Activated CD8-positive, alpha-beta memory T cell treated with anti-CD3 and anti-CD28 coated beads for 24 hours (primary cell): Measurements from ENCODE around the gene MYH2.
"Not testable (repeated sequence)": the region's sequence is repeated elsewhere in the genome, so short reads cannot be mapped to it uniquely, and the experiment has no call there.

ENCODE experiments used
- DNase-seq: peaks from one replicate; pipeline ENCODE4 v3.0.0-alpha.2; 2020

MYH2 gene

DNA sequence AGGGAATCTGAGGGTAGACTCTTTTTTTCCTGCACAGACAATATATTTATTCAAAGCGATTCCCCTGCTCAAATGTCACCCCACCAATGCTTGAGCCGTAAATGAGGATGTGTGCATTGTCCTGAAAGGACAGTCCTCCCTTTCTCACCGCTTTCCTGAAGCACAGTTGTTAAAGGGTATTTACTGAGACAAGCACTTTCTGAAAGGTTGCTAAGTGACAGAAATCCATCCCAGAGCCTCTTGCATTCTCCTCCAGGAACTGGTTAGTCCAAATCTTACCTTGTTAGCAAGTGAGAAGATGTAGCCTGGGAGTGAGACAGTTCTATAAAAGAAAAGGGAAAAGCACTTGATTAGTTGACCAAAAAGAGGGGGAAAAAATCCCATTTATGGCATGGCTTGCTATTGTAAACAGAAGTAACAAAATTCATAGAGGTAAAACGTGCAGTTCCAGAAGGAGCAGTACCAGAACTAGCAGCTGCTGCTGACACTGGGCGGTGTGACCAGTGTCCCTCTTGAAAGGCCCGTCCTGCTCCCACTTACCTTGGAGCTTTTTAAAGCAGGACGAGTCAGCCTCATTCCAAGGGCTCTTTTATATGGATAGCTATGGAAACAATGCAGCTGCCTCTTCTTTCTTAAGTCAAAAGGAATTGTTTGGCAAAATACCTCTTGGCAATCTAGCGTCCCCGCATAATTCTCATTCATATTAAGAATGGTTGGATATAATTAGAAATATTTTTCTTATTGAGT lies at the start of gene MYH2:
Gene MYH2, minus strand, starts transcription at position 563 of the 747 bp plus-strand sequence. CDS start 1,738 bp downstream, outside the sequence.
- DNase-seq = no peak

DNA sequence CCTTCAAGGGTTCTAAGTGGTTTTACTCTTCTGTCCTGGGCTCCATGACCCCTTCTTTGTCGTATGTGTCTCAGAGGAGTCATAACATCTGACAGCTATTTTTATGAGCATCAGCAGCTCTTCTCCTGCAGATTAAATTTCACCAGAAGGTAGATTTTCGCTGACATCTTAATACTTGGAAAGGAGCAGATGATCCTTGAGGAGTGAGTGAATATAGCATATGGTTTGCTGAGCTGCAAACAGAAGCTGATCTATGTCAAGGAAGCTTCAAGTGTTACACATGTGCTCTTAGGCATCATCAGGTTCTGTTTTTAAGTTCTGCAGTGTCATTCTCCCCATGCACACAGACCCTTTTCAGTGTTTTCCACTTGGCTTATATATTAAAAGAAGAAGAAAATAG lies 49.2 kb upstream of the MYH2 start:
- DNase-seq = no peak

DNA sequence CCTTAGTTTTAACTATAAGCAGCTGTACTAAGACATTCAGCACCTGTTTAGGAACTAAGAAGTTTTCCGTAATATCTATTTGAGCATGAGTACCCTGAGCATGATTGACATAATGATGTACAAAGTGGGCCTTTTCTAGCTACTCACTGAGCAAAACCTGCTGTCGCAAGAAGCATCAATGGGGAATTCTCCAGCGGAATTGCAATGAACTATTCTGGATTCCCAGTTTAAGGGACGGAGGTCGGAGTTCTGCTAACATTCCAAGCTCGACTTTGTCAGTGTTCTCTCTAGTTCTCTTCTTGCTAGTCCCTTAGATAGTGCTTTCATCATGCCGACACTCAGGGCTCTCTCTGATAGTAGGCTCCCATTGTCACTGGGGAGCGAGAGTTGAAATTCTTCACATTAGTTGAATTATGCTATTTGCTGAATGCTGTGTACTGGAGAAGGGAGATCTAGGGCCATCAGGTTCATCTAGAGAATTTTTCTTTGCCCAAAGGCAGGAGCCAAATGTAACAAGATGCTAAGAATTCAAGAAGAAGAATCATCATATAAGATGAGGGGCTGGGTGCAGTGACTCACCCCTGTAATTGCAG lies 40.2 kb upstream of the MYH2 start:
- DNase-seq = no peak

DNA sequence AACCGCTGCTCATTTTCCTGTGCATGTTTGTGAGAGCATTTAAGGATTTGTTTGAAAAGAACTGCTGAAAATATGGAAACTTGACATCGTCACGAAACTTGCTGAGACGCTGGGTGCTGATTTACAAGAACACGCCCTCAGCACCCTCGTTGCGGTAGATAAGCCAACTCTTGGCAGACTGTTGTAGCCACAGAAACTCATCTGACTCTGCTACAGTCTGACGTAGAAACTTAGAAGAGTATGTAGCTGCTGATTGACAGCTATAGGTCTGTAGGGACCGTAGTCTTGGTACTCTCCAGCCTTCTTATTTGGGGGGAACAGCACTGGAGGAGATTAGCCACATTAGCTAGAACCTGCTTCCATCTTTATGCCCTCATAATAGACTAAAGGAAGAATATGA lies 36.1 kb upstream of the MYH2 start:
- DNase-seq = no peak

DNA sequence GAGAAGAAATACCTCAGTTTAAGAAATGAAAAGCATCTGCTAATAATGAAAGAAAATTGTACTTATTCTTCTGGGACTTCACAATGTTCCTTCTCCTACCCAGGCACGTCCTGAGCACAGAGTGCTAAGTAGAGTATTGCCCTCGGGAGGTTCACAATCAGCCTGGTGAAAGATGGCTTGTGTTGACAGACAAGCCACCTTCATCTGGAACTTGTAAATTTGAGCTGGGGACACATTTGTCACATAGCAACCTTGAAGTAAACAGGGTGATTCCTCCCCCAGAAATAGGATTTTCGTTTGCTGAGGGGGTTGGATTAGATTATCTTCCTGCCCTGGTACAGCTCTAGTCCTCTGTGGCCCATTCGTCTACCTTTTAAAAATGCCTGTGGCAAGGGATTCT lies 34.4 kb upstream of the MYH2 start:
- no peak for DNase-seq

DNA sequence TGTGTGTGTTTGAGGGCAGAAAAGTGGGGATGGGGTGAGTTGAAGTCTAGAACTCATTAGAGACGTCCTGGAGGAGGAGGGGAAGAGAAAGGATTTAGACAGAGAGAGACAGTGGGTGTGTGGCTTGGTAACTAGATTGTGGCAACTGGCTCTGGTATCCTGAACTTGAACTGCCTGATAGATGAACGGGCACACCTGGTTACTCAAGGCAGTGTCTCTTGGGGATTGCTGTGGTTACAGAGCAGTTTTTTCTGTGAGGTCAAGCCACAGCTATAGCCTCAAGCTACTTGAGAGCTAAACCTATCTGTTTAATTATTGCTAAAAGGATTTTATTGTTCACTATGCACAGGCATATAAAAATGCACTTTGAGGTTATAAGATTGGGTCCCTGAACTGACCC lies 29.8 kb upstream of the MYH2 start:
- DNase-seq = no peak

DNA sequence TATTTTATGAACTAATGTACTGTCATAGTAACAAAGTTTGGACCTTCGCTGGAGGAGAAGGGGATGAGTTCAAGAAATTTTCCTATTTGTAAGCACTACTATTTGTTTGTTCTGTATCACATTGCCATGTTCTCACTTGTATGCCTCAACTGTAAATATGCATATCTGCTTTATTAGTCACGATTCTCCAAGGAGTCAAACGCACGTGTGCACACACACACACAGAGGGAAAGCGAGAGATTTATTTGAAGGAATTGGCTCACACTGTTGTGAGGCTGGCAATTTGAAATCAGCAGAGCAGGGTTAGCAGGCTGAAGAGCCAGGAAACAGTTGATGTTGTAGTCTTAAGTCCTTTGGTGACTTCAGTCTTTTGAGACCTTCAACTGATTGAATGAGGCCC lies 24.9 kb upstream of the MYH2 start:
- no peak for DNase-seq

DNA sequence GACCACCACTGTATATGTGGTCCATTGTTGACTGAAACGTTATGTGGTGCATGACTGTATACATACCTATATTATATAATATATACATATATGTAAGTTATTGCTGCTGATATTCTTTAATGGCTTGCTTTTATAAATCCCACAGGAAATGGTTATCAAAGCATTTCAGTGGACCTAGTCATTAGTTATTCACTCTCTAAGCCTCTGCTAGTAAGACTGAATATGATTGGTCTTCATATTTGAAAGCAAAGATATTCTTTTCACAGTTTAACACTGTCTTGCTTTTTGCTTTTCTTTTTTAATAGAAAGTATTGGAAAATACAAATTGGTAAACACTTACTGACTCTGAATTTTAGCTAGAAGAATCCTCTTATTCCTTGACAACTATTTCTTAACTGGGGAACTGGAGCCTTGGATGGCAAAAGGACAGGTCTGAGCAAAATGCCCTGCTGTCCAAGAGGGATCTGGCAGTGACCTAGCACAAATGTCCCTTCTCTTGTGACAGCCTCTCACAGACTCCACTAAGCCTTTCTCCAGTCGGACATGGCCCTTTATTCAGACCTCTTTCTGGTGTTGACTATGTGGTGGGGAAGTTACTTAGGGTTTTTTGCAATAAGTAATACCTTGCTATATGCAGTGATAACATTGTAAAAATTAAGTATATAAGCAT lies 14.7 kb upstream of the MYH2 start:
- no peak for DNase-seq

DNA sequence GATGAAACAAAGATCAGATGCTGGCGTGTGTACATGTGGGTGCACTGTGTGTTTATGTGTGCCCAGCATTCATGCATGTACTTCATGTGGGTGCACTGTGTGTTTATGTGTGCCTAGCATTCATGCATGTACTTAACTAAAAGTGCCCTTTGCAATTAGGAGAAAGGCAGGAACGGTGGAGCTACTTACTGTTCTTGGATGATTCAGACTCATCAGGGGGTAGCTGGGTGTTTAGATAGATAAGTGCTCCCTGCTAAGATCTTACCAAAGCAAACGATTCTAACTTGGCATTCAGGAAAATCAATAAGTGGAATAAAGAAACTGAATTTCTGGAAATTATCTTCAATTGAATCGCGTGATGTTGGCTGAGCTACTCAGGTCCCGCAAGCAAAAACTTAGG lies 8.6 kb upstream of the MYH2 start:
- DNase-seq = no peak

DNA sequence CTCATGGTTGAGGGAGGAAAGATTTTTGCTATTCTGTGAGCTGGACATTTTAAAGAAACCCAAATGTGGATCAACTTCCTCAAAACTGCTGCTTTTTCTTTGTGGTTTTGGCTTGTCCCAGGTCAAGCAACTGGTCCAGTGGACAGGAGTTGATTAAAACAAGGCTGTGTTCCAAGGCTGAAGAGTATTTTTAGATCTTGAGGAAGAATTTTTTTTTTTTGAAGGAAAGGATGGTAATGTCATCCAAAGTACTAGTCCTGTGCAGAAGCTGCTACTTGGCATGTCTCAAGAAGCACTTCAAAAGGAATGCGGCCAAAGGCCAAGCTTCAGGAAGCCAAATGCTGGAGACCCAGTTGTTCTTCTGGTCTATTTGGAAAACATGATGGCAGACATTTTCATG lies 8.0 kb upstream of the MYH2 start:
- DNase-seq = no peak

DNA sequence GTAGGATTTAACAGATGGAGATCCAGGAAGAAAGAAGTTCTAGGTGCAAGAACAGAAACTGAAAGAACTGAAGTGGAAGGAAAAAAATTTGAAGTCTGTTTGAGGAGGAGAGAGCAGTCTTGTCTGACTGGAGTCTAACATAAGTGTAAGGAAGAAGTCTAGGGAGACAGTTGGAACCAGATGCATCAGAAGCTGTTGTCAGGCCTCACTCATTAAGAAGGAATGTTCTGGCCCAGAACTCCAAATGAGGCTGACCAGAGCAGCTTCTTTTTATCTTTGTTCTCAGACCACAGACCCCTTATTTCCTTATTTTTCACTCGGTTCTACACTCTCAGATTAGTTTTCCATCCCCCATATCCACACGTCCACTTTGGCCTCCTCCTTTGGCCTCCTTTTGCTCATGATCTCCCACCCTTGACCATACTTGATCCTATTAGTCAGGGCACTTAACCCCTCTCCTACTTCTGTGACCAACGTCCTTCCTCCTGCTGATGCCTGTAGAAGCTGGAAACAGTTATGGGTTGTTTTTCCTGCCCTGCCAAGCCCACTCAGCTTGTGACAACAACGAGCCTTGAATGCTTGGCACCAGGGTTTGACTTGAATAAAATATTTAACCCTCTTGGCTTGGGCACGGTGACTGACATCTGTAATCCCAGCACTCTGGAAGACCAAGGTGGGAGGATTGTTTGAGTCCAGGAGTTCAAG lies 7.0 kb upstream of the MYH2 start:
- no peak for DNase-seq

DNA sequence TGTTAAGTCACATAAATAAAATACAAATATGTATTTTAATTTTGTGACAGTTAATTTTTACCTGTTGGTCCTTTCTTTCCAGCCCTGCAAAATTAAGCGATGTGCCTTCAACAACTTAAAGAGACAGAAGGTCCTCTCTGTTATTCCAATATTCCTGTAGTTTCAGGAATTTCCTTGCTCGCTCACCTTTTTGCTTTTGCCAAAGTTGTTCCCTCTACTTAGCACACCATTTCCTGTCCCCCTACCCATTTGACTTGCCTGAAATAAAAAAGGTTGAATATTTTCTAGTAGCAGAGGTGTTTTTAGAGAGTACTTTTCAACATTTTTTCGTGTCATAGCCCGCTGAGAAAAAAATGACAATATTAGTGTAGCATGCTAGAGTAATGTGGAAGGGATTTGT lies 556 bp upstream of the MYH2 start:
- DNase-seq = no peak

DNA sequence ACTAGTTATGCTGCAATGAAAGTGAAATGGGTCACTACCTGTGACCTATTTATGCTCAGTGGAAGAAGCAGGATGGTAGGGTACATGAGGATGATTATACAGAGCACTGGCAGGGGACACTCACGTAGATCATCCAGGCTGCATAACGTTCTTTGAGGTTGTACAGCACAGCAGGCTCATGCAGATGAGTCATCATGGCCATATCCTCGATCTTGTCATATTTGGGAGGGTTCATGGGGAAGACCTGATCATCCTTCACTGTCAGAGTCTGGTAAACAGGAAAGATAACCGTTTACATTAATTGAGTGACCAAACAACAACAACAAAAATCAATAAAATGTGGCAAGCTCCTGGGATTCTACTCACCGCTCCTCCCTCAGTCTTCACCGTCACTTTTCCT lies 2.1 kb downstream of the MYH2 start:
- no peak for DNase-seq

DNA sequence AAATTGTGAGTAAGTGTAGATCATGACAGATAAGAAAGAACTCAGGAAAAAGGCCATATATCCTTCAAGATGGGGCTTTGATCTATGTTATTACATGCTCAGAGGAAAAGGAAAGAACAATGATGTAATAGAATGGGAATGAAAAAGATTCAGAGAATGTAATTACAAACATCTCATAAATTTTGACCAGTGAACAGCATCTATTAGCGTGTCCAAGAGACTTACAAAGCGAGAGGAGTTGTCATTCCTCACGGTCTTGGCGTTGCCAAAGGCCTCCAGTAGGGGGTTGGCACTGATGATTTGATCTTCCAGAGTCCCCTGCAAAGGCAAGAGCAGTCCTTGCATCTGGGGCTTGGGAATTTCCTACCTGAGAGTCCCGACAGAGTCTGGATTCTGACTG lies 6.0 kb downstream of the MYH2 start:
- not testable (repeated sequence) for DNase-seq

DNA sequence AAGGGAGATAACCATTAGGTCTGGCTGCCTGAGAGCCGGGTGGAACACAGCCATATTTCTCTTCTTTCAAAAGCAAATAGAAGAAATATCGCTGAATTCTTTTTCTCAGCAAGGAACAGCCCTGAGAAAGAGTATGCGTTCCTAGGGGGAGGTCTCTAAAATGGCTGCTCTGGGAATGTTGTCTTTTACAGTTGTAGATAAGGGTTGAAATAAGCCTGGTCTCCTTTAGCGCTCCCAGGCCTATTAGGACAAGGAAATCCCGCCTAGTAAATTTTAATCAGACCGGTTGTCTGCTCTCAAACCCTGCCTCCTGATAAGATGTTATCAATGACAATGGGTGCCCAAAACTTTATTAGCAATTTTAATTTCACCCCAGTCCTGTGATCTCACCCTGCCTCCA lies 8.3 kb downstream of the MYH2 start:
- DNase-seq = not testable (repeated sequence)

DNA sequence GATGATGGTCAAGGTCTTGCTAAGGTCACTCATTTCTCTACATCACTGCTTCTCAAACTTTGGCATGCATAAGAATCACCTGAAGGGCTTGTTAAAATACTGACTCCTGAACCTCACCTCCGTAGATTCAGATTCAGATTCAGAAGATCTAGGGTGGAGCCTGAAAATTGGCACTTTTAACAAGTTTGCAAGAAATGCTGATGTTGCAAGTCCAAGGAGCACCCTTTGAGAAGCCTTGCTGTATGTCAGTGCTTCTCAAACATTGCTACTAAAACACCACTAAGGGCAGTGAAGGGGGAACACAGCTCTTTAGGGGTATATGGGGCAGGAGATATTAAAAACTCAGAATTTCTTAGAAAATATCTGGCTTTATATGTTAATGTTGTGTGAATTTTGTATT lies 17.4 kb downstream of the MYH2 start:
- no peak for DNase-seq

DNA sequence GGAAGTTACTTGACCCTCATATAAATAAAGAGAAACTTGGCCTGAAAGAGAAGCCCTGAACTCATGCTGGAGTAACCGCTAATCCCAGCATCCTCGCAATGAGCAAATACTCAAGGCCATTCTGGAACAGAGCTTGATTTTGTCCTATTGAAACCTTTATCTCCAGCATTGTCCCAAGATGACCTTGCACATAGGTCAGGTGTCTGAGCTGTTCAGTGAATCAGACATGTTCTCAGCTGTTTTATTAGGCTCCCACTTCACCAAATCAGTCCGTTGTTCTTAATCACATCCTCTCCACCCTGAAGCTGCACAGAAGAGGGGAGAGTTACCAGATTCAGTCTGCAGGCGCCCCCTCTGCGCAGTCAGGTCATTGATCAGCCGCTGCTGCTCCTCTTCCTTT lies 22.0 kb downstream of the MYH2 start:
- no peak for DNase-seq

DNA sequence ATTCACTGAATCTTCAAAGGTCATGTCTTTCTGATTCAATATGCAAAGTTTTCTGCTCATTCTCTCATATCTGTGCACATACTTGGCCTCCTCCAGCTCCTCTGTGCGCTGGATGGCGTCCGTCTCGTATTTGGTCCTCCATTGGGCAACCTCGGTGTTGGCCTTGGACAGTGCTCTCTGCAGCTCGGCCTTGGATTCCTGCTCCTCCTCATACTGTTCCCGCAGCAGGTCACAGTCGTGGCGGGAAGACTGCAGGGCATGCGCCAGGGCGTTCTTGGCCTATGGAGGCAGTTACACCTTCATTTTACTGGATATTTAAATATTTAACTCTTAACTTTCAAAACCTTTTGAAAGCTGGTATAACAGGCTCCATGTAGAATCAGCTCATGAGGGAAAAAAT lies 22.9 kb downstream of the MYH2 start:
- DNase-seq = no peak

DNA sequence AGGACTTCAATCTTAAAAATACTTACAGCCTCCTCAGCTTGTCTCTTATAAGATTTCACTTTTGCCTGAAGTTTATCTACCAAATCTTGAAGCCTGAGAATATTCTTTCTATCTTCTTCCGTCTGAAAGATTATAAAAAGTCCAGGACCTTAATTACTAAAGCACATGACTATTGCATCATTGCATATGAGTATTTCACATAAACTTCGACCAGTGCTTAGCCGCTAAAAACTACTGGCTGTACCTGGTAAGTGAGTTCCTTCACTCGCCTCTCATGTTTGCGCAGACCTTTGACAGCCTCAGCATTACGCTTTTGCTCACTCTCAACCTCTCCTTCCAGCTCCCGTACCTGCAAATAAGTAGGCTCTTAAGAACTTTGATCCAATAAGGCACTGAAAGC lies 26.4 kb downstream of the MYH2 start:
- no peak for DNase-seq

DNA sequence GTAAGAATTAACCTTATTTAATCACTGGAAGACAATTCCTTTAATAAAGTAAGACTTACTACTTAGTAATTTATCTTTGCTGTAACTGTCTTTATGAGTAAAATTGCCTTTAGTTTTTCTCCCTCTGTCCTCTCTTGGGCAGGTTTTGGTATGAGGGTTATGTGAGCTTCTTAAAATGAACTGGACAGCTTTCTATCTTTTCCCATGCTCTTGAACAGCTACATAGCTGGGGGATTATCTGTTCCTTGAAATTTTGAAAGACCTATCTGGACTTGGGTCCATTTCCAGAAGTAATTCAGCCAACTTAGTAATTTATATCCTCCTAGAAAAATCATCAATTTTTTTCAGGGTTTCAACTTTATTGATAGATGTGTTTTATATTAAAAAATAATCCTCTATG lies 27.5 kb downstream of the MYH2 start:
- DNase-seq = no peak

DNA sequence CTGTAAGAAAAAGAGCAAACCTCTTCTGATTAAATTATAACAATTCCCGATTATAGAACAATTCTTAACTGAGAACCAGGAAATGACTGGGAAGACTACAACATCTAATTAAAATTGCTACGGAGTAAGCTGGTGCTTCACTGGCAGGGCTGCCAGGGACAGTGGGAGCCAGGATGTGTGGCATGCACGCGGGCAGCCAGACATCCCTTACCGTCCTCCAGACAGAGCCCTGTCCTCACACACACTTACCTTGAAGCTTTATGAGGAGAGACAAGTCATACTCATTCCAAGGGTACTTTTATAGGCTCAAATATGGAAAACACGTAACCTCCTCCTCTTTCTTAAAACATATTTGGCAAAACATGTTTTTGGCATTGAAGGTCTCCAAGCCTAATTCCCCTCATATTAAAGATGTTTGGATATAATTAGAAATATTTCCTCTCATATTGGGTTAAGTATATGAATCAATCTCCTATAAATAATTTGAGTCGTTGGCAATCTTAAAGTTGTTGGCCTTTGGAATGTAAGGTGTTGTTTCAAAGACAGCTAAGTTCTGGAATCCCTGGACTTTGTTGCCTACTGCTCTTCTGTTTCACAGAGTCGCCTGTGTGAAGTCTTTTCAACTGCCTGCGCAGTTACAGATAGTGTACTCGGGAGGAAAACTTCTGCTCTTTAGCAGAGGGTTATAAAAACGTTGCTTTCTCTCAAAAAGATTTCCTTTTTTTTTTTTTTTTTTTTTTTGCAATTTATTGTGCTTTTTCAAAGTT lies 31.0 kb downstream of the MYH2 start, which contains the start of gene MYH1:
Gene MYH1, minus strand, starts transcription at position 272 of the 767 bp plus-strand sequence. CDS start 1,900 bp downstream, outside the sequence.
- DNase-seq = no peak

DNA sequence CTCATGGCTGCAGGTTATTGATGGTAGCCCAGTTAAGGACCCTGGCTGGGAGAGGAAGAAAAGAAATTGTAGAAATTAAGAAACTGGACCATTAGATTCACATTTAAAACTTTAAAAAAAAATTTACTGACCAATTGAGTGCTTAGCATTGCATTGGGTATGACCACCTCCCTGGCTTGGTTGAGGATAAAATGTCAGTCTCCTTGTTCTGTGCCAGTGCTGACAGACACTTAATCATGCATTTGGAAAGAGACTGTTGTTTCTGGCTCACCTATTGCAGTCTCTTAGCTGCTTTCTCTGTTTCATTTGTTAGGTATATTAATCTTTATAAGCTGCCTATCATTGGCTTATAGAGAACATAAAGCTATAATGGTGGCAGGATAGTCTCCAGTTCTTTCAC lies 32.8 kb downstream of the MYH2 start:
- no peak for DNase-seq

DNA sequence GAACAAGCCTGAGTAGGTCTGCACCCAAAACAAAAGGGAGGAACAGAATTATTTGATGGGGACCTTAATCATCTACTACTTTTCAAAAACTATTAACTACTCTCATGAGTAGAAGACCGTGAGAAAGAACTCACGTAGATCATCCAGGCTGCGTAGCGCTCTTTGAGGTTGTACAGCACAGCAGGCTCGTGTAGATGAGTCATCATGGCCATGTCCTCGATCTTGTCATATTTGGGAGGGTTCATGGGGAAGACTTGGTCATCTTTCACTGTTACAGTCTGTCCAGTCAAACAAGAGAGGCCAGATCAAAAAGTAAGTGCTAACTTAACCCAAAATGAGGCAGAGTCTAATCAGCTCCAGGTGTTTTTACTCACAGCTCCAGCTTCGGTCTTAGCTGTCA lies 33.4 kb downstream of the MYH2 start:
- no peak for DNase-seq
